Erythroblast (primary cell): ENCODE measurements around the gene GSTT2B.

Experiments used
- GATA1 ChIP-seq: IDR thresholded peaks from 2 replicates; pipeline ENCODE4 v1.6.1; 2011; ENCODE audit warnings: low read depth, mild to moderate bottlenecking, control low read depth, low read length, moderate library complexity
- POLR2A ChIP-seq: IDR thresholded peaks from 2 replicates; pipeline ENCODE4 v1.6.1; 2011; ENCODE audit warnings: mild to moderate bottlenecking, low read length

- TF ChIP-seq POLR2A (no peak), GATA1 (no peak)
These were observed 45.4 kb upstream of the GSTT2B start for GRCh38 chr22:24006207-24006913.
